ENCODE data around the gene TPSG1.

DNA sequence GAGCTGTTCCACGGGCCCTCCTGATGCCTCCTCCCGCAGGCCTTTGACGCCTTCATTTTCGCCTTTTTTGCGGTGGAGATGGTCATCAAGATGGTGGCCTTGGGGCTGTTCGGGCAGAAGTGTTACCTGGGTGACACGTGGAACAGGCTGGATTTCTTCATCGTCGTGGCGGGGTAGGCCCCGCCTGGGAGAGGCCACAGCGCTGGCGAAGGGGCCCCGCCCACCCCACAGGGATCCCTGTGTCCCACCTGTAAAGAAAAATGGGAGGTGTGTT, 29.7 kb downstream of the TPSG1 start:
- TF ChIP-seq EZH2 (IDR thresholded peaks at IDR 0.05; ENCODE audit: insufficient read depth, poor library complexity, severe bottlenecking) (no peak), EZH2phosphoT487 (IDR thresholded peaks at IDR 0.05; ENCODE audit: insufficient read depth, low read depth) (no peak)

Measured in GM23248 (cell line).